OCI-LY1 (cell line): ENCODE data around the gene CALB2.

Experiments
- H2AFZ ChIP-seq: fragments of 200-600 bp; sonication (generic), shearing (Covaris generic); 2 replicates; pipeline ENCODE4 v1.6.0; 2014; ENCODE audit warnings: antibody characterized with exemption, mild to moderate bottlenecking, low read length
- H3F3A ChIP-seq: fragments of 200-600 bp; sonication (generic), shearing (Covaris generic); 2 replicates; pipeline ENCODE4 v1.6.0; 2014; ENCODE audit warnings: mild to moderate bottlenecking, antibody characterized with exemption, low read length, moderate library complexity; ENCODE audit not compliant: insufficient read depth
- H3K27ac ChIP-seq: fragments of 200-600 bp; sonication (generic); 2 replicates; pipeline ENCODE4 v1.5.1; 2014; ENCODE audit warnings: low read length, mixed run types, mild to moderate bottlenecking, low read depth; ENCODE audit not compliant: poor library complexity, severe bottlenecking
- H3K27me3 ChIP-seq: fragments of 200-600 bp; sonication (generic); 2 replicates; pipeline ENCODE4 v1.6.0; 2014; ENCODE audit warnings: antibody characterized with exemption, mild to moderate bottlenecking, low read length, moderate library complexity; ENCODE audit not compliant: insufficient read depth
- H3K36me3 ChIP-seq: fragments of 200-600 bp; sonication (generic); 2 replicates; pipeline ENCODE4 v1.6.1; 2014; ENCODE audit warnings: mild to moderate bottlenecking, antibody characterized with exemption, low read length, moderate library complexity, mixed read lengths; ENCODE audit not compliant: insufficient read depth
- H3K4me1 ChIP-seq: fragments of 200-600 bp; sonication (generic); 2 replicates; pipeline ENCODE4 v1.5.1; 2014; ENCODE audit warnings: mild to moderate bottlenecking, low read length, moderate library complexity; ENCODE audit not compliant: insufficient read depth, severe bottlenecking
- H3K4me2 ChIP-seq: fragments of 200-600 bp; sonication (generic), shearing (Covaris generic); 2 replicates; pipeline ENCODE4 v1.6.1; 2014; ENCODE audit warnings: low read length
- H3K4me3 ChIP-seq: fragments of 200-600 bp; sonication (generic); 2 replicates; pipeline ENCODE4 v1.5.1; 2014; ENCODE audit warnings: low read length, low read depth, mild to moderate bottlenecking, mixed read lengths; ENCODE audit not compliant: poor library complexity, severe bottlenecking
- H3K79me2 ChIP-seq: fragments of 200-600 bp; shearing (Covaris generic); 2 replicates; pipeline ENCODE4 v1.6.1; 2016; ENCODE audit warnings: mixed run types, low read length, mixed read lengths; ENCODE audit not compliant: insufficient read depth
- H3K9ac ChIP-seq: fragments of 200-600 bp; sonication (generic), shearing (Covaris generic); 2 replicates; pipeline ENCODE4 v1.6.1; 2014; ENCODE audit warnings: mild to moderate bottlenecking, low read length, mixed read lengths
- H3K9me2 ChIP-seq: fragments of 200-600 bp; sonication (generic), shearing (Covaris generic); 2 replicates; pipeline ENCODE4 v1.6.1; 2014; ENCODE audit warnings: low read depth, mild to moderate bottlenecking, low read length, mixed read lengths
- H3K9me3 ChIP-seq: fragments of 200-600 bp; shearing (Covaris generic); 2 replicates; pipeline ENCODE4 v1.6.1; 2014; ENCODE audit warnings: low read length, mixed read lengths
- H4K20me1 ChIP-seq: fragments of 200-600 bp; sonication (generic), shearing (Covaris generic); 2 replicates; pipeline ENCODE4 v1.6.0; 2016; ENCODE audit warnings: mild to moderate bottlenecking, low read length; ENCODE audit not compliant: insufficient read depth
- EZH2 ChIP-seq: fragments of 200-600 bp; sonication (generic), shearing (Covaris generic); IDR thresholded peaks from 2 replicates; pipeline ENCODE4 v1.8.0; 2017; ENCODE audit warnings: borderline replicate concordance, mixed run types, mild to moderate bottlenecking, antibody characterized with exemption, low read length, moderate library complexity, mixed read lengths
- TF ChIP-seq, protein P1 (sequence below): fragments of 200-600 bp; sonication (generic), shearing (Covaris generic); IDR thresholded peaks from 2 replicates; pipeline ENCODE4 v1.5.1; 2017; ENCODE audit warnings: mild to moderate bottlenecking, antibody characterized with exemption, low read length, moderate library complexity, mixed read lengths

Gene CALB2

DNA sequence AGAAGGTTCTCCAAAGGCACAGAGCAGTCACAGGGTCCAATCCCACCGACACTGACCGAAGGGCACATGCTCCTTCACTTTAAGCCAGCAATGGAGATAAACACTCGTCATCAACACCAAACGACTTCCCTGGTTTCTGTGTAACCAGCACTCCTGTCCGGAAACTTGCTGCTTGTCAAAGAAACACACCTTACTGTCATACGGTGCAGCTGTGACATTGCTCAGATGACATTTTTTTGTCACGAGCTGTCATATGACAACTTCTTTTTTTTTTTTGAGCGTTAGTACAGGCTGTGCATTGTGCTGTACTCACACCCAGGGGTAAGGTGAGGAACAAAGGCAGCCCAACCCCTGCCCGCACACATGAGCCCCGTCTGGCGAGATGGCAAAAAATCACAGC lies 44.2 kb downstream of the CALB2 start:
- no peaks in the 10 kb centered on the region; the same call in 1 of the 2 replicates for H3K27me3 ChIP-seq
- H3K9me3 ChIP-seq: no peaks in the 10 kb centered on the region
- H3K9ac ChIP-seq: no peak overlapping the region
- H2AFZ ChIP-seq: no peak overlapping the region
- H3K4me2 ChIP-seq: no peak overlapping the region
- H3K9me2 ChIP-seq: no peaks in the 10 kb centered on the region
- no peak overlapping the region for H3K27ac ChIP-seq
- no peaks in the 10 kb centered on the region for H4K20me1 ChIP-seq
- H3K36me3 ChIP-seq: no peaks in the 10 kb centered on the region
- no peak overlapping the region for H3K4me3 ChIP-seq
- TF ChIP-seq EZH2: no peak
- TF ChIP-seq, protein P1, sequence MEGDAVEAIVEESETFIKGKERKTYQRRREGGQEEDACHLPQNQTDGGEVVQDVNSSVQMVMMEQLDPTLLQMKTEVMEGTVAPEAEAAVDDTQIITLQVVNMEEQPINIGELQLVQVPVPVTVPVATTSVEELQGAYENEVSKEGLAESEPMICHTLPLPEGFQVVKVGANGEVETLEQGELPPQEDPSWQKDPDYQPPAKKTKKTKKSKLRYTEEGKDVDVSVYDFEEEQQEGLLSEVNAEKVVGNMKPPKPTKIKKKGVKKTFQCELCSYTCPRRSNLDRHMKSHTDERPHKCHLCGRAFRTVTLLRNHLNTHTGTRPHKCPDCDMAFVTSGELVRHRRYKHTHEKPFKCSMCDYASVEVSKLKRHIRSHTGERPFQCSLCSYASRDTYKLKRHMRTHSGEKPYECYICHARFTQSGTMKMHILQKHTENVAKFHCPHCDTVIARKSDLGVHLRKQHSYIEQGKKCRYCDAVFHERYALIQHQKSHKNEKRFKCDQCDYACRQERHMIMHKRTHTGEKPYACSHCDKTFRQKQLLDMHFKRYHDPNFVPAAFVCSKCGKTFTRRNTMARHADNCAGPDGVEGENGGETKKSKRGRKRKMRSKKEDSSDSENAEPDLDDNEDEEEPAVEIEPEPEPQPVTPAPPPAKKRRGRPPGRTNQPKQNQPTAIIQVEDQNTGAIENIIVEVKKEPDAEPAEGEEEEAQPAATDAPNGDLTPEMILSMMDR: no peak
- H3K79me2 ChIP-seq: no peaks in the 10 kb centered on the region
- no peaks in the 10 kb centered on the region for H3F3A ChIP-seq
- H3K4me1 ChIP-seq: no peaks in the 10 kb centered on the region

DNA sequence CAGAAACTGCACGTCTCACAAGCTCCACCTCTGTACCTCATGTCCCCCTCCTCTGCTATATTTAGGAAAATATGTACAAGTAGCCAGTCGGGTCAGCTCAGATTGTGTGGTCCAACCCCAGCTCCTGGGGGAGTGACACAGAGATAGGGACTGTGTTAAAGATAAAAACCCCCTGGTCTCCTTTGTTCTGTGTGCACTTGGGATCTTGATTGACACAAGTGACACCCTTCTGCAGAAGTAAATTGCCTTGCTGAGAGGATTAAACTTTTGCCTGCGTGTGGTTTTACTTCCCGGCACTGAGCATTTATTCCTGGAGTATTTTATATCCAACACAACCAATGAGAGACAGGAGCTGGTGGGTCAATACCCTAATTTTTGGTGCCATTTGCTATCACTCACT lies 45.8 kb downstream of the CALB2 start:
- TF ChIP-seq EZH2: no peak
- TF ChIP-seq, protein P1: no peak
- H3K4me2 ChIP-seq: no peak overlapping the region
- no peaks in the 10 kb centered on the region for H3F3A ChIP-seq
- H3K27ac ChIP-seq: no peak overlapping the region
- no peaks in the 10 kb centered on the region for H3K9me3 ChIP-seq
- H2AFZ ChIP-seq: no peak overlapping the region
- no peaks in the 10 kb centered on the region for H3K36me3 ChIP-seq
- H3K9me2 ChIP-seq: no peaks in the 10 kb centered on the region
- H3K4me1 ChIP-seq: no peaks in the 10 kb centered on the region
- H3K9ac ChIP-seq: no peak overlapping the region
- no peak overlapping the region for H3K4me3 ChIP-seq
- H3K27me3 ChIP-seq: no peaks in the 10 kb centered on the region; the same call in 1 of the 2 replicates
- no peaks in the 10 kb centered on the region for H4K20me1 ChIP-seq
- H3K79me2 ChIP-seq: no peaks in the 10 kb centered on the region

DNA sequence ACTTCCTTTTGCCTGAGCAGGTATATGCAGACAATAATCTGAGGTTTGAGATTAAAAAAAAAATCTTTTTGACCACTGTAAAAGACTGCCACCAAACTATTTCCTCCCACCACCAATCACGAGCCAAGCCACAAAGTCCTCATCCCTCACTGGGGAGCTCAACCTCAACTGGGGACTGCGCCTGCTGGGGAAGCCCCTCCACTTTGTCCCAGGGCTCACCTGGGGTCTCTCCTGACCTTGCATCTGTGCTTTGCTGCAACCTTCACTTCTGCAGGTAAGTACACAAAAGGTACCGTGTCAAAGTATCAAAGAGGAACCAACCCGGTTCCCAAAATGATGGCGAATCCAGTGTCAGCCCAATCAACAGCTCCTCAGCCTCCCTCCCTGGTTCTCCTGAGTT lies 47.8 kb downstream of the CALB2 start:
- Histone ChIP-seq H4K20me1 (no peaks in the 10 kb centered on the region), H3K36me3 (no peaks in the 10 kb centered on the region), H3K9me3 (no peaks in the 10 kb centered on the region), H3K4me2 (no peak overlapping the region), H3K79me2 (no peaks in the 10 kb centered on the region), H3K9me2 (no peaks in the 10 kb centered on the region), H3K27me3 (no peaks in the 10 kb centered on the region; the same call in 1 of the 2 replicates), H3F3A (no peaks in the 10 kb centered on the region), H3K4me1 (no peaks in the 10 kb centered on the region), H3K4me3 (no peak overlapping the region), H3K27ac (no peak overlapping the region), H3K9ac (no peak overlapping the region), H2AFZ (no peak overlapping the region)
- TF ChIP-seq EZH2: no peak
- TF ChIP-seq, protein P1: no peak
